Measurements from ENCODE around the gene CARD8.
"Not testable (repeated sequence)": the region's sequence is repeated elsewhere in the genome, so short reads cannot be mapped to it uniquely, and the experiment has no call there.

CARD8 gene

GRCh38 chr19:48255376-48256303 lies at the start of gene CARD8:
TSS of gene CARD8 (minus strand) at chr19:48255912. CDS start at chr19:48241020, 14,892 bp downstream.
- DNase-seq (ENCODE audit: low read depth in 2 of 2) = peak; percentile 64 to 69

DNA sequence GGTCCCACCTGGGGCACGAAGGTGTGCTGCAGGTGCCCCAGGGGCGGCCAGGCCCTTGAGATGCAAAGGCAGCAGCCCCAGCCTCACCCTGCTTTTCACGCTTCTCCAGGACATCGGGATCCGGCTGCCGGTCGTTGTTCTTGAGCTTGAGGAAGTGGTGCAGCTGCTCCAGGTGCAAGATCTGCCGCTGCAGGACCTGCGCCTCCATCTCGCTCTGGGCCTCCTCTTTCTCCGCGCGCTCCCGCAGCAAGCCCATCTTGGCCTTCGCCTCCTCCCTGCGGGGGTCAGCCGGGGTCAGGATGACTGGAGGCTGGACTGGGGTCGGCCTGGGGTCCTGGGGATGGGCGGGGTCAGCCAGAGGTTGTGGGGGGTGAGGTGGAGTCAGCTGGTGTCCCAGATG lies 48.2 kb upstream of the CARD8 start:
- no peak for DNase-seq (ENCODE audit: low read depth in 2 of 2)

GRCh38 chr19:48303367-48303766 lies 47.7 kb upstream of the CARD8 start:
- DNase-seq (ENCODE audit: low read depth in 2 of 2) = no peak

- DNase-seq (ENCODE audit: low read depth in 2 of 2) = no peak
Measured at GRCh38 chr19:48302600-48302959, 46.9 kb upstream of the CARD8 start.

DNA sequence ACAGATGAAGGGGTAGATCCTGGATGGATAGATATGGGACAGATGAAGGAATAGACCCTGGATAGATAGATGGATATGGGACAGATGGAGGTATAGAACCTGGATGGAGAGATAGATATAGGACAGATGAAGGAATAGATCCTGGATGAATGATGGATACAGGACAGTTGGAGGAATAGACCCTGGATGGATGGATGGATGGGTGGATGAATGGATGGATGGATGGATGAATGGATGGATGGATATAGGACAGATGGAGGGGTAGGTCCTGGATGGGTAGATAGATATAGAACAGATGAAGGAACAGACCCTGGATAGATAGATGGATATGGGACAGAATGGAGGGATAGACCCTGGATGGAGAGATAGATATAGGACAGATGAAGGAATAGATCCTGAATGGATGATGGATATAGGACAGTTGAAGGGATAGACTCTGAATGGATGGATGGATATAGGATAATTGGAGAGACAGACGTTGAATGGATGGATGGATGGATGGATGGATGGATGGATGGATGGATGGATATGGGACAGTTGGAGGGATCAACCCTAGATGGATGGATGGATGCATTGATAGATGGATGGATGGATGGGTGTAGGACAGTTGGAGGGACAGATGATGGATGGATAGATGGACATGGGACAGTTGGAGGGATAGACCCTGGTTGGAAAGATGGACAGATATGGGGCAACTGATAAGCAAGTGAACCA lies 46.3 kb upstream of the CARD8 start:
- DNase-seq (ENCODE audit: low read depth in 2 of 2) = no peak

GRCh38 chr19:48297975-48298374 lies 42.3 kb upstream of the CARD8 start:
- DNase-seq (ENCODE audit: low read depth in 2 of 2) = no peak

DNA sequence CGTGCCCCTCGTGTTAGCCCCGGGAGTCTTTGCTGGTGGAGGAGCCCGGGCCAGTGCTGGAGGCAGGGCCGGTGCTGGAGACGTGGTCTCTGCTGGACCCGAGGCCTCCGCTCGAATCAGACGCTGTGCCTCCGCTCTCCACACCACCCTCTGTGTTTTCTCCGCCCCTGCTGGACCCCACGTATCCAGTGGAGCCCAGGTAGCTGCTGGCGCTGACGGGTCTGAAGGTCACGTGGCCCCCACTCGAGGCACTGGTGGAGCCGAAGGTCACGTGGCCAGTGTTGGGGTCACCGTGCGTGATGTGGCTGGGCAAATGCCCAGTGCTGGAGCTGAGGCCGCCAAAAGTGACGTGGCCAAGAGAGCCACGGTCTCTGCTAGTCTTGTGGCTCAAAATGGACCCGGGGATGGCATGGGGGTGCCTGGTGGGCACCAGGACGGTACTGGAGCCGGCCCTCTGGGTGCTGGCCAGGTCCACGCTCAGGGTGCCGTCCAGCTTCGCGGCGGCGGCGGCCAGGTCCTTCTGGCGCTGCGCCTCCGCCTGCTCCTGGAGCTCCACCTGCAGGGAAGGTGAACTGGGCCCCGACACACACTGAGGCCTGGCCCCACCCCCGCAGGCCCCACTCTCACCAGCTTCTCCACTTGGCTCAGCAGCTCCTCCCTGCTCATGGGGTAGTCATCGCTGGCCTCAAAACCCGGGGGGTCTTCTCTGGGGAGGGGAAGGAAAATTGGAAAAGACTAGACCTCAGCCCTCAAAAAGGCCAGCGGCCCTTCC lies 41.4 kb upstream of the CARD8 start:
- no peak for DNase-seq (ENCODE audit: low read depth in 2 of 2)

- no peak for DNase-seq (ENCODE audit: low read depth in 2 of 2)
Measured at GRCh38 chr19:48295458-48295857, 39.7 kb upstream of the CARD8 start.

DNA sequence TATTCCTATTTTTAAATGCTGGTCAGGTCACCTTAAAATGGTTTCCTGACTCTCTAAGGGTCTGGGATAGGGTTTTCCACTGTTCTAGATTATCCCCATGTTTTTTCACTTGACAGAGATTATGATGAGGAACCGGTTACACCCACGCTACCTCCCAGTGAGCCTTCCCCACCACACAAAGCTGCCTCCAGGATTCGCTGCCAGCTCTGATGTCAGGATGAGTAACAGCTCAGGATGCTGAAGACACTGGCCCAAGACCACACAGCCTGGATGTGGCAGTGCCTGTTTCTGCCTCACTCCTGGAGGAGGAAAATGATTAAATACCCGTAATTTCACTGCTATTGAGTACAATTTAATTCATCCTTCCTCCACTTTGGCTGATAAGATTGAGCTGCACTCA lies 37.1 kb upstream of the CARD8 start:
- DNase-seq (ENCODE audit: low read depth in 2 of 2) = no peak

DNA sequence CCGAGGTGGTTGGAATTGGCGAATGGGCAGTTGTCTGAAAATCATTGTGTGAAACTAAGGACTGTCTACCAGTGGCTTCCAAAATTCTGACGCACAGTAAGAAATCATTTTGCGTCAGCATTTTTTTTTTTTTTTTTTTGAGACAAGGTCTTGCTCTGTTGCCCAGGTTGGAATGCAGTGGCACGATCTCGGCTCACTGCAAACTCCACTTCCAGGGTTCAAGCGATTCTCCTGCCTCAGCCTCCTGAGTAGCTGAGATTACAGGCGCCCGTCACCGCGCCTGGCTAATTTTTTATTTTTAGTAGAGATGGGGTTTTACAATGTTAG lies 35.7 kb upstream of the CARD8 start:
- DNase-seq (ENCODE audit: low read depth in 2 of 2) = not testable (repeated sequence)

- peak; percentile 16 to 58 for DNase-seq (ENCODE audit: low read depth in 2 of 2)
Measured at GRCh38 chr19:48290771-48291488, 35.2 kb upstream of the CARD8 start.

GRCh38 chr19:48290401-48290770 lies 34.7 kb upstream of the CARD8 start:
- DNase-seq (ENCODE audit: low read depth in 2 of 2) = no peak

GRCh38 chr19:48287748-48288147 lies 32.0 kb upstream of the CARD8 start:
- no peak for DNase-seq (ENCODE audit: low read depth in 2 of 2)

GRCh38 chr19:48284896-48285295 lies 29.2 kb upstream of the CARD8 start:
- no peak for DNase-seq (ENCODE audit: low read depth in 2 of 2)

DNA sequence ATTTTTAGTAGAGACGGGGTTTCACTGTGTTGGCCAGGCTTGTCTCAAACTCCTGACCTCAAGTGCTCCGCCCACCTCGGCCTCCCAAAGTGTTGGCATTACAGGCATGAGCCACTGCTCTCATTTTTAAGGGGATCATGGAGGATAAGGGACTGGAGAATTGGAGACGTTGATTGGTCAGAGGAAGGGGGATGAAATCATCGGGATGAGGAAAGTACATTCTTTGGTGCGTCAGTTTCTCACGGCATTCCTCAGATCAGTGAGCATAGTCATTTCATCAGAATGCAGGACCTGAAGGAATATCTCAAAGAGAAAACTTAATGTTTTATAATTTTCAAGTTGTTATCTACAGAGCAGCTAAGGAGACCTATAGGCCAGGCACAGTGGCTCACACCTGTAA lies 28.2 kb upstream of the CARD8 start:
- DNase-seq (ENCODE audit: low read depth in 2 of 2) = no peak

- DNase-seq (ENCODE audit: low read depth in 2 of 2) = no peak
Measured at GRCh38 chr19:48279747-48280146, 24.0 kb upstream of the CARD8 start.

DNA sequence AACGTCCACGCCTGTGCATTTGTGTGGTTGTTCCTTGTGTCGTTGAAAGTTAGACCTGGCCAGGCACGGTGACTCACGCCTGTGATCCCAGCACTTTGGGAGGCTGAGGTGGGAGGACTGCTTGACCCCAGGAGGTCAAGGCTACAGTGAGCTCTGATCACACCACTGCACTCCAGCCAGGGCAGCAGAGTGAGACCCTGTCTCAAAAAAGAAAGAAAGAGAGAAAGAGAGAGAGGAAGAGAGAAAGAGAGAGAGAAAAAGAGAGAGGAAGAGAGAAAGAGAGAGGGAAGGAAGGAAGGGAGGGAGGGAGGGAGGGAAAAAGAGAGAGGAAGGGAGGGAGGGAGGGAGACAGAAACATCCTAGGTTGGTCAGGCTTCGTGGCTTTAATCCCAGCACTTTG lies 19.2 kb upstream of the CARD8 start:
- DNase-seq (ENCODE audit: low read depth in 2 of 2) = no peak

DNA sequence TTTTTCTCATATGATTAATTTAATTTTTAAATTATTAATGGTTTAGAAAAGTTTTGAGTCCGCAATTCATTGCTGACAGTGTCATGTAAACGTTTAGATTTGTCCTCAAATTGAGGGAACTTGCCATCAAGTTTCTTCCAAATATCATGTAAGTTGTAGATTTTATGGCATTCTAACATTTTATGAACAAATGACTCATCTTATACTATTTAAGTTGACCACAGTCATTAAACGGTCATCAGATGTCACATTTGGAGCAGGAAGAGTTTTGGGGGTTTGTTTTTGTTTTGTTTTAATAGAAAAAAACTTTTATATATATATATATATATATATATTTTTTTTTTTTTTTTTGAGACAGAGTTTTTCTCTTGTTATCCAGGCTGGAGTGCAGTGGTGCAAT lies 18.5 kb upstream of the CARD8 start:
- DNase-seq (ENCODE audit: low read depth in 2 of 2) = no peak

DNA sequence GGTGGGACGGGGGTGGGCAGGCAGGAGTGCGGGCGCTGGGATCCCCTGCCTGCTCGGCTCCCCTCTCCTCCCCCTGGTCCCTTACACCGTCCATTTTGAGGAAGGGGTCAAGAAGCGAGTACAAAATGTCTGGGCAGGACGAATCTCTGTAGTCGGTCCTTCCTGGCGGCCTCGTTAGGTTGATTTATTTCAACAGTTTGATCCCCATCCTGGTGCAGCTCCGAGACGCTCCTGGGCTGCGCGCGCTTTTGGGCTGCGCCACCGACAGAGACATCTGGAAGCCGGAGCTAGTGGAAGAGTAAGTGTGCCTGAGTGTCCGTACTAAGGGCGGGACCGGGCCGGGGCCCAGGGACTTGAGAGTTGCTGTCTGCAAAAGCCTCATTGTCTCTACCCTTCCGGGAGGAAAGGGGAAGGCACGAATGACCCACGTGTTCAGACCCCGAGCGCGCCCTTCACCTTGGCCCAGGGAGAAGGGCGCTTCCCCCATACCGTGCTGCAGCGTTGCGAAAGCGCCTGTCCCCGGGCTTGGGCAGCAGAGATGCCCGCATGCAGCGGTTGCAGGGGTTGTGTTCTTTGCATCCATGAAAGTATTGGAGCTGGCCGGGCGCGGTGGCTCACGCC lies 15.9 kb upstream of the CARD8 start:
- no peak for DNase-seq (ENCODE audit: low read depth in 2 of 2)

DNA sequence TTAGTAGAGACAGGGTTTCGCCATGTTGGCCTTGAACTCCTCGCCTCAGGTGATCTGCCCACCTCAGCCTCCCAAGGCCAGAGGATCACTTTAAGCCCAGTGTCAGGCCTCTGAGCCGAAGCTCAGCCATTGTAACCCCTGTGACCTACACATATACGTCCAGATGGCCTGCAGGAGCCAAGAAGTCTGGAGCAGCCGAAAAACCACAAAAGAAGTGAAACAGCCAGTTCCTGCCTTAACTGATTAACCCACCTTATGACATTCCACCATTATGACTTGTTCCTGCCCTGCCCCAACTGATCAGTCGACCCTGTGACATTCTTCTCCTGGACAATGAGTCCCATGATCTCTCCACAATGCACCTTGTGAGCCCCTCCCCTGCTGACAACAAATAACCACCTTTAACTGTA lies 13.9 kb upstream of the CARD8 start:
- DNase-seq (ENCODE audit: low read depth in 2 of 2) = not testable (repeated sequence)

DNA sequence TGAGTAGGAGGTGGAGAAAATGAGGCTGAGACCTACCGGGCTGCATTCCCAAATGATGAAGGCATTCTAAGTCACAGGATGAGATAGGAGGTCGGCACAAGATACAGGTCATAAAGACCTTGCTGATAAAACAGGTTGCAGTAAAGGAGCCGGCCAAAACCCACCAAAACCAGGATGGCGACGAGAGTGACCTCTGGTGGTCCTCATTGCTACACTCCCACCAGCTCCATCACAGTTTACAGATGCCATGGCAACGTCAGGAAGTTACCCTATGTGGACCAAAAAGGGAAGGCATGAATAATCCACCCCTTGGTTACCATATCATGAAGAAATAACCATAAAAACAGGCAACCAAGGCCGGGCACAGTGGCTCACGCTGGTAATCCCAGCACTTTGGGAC lies 9.6 kb upstream of the CARD8 start:
- DNase-seq (ENCODE audit: low read depth in 2 of 2) = not testable (repeated sequence)
